H1 (cell line): ENCODE data around the gene UGT1A1. TPM values are rescaled to one million over a fixed set of nuclear protein-coding genes. Genes with fewer than 3 reads are reported as not detected.
A peak's percentile ranks its signal among the peaks of the same experiment; 100 is the strongest.

ENCODE experiments used
- CTCF ChIA-PET: fragments of 300-600 bp; sonication (Branson Sonifier 250); formaldehyde crosslinking; loops from one replicate; lab custom pipeline; 2021; ENCODE audit not compliant: partially characterized antibody; lab: Charles Lee
- POLR2A ChIA-PET: fragments of 300-600 bp; sonication (Branson Sonifier 250); formaldehyde crosslinking; loops from one replicate; lab custom pipeline; 2021; ENCODE audit warnings: inconsistent platforms; ENCODE audit not compliant: partially characterized antibody; lab: Charles Lee
- DNase-seq, 2 experiments: peaks; one replicate each; pipeline versions ENCODE4 v3.0.0 to v3.0.0-alpha.2; 2010 to 2022; ENCODE audit warnings: low spot score in 2 of 2, low read depth in 1 of 2, mixed read lengths in 1 of 2
- FAIRE-seq: peaks from 2 replicates; lab custom pipeline; 2011; peaks lifted over from hg19 to GRCh38; lab: Jason Lieb, UNC
- H2AFZ ChIP-seq: 2 replicates; pipeline ENCODE4 v1.8.1; 2012; ENCODE audit warnings: low read length, inconsistent platforms
- H2AK5ac ChIP-seq: 2 replicates; pipeline ENCODE4 v1.6.1; 2013; ENCODE audit warnings: low read depth, low read length
- H2BK120ac ChIP-seq: replicated peaks from 2 replicates; pipeline ENCODE3; 2013; ENCODE audit warnings: low read depth, low read length, inconsistent platforms
- H2BK12ac ChIP-seq: 2 replicates; pipeline ENCODE4 v1.6.1; 2013; ENCODE audit warnings: low read depth, low read length
- H2BK15ac ChIP-seq: 2 replicates; pipeline ENCODE4 v1.6.1; 2013; ENCODE audit warnings: low read length
- H2BK20ac ChIP-seq: 2 replicates; pipeline ENCODE4 v1.6.1; 2013; ENCODE audit warnings: low read length
- H2BK5ac ChIP-seq: 2 replicates; pipeline ENCODE4 v1.6.1; 2013; ENCODE audit warnings: low read depth, low read length
- H3K14ac ChIP-seq: 2 replicates; pipeline ENCODE4 v1.6.1; 2013; ENCODE audit warnings: inconsistent platforms; ENCODE audit not compliant: insufficient read length
- H3K18ac ChIP-seq: 2 replicates; pipeline ENCODE4 v1.6.1; 2013; ENCODE audit warnings: low read length; ENCODE audit errors: extremely low read depth
- H3K23ac ChIP-seq: 2 replicates; pipeline ENCODE4 v1.6.1; 2013; ENCODE audit warnings: inconsistent platforms; ENCODE audit not compliant: insufficient read length
- H3K23me2 ChIP-seq: 2 replicates; pipeline ENCODE4 v1.6.1; 2013; ENCODE audit warnings: low read depth, low read length
- H3K27ac ChIP-seq: 2 replicates; pipeline ENCODE4 v1.6.1; 2011; ENCODE audit warnings: low read depth, low read length, inconsistent platforms
- H3K27me3 ChIP-seq, 4 experiments: replicated peaks in 1 of 4; 1 replicate in 1 of 4; 2 replicates in 3 of 4; pipeline versions ENCODE4 v1.6.1 to v1.8.1; 2011 to 2013; ENCODE audit warnings: low read length in 3 of 4, mild to moderate bottlenecking in 3 of 4, inconsistent platforms in 2 of 4, mixed read lengths in 2 of 4, moderate library complexity in 1 of 4; ENCODE audit not compliant: control insufficient read depth in 3 of 4, insufficient read depth in 3 of 4; ENCODE audit errors: extremely low read depth in 1 of 4
- H3K36me3 ChIP-seq, 4 experiments: 2 replicates each; pipeline versions ENCODE4 v1.6.1 to v1.8.1; 2011 to 2013; ENCODE audit warnings: mild to moderate bottlenecking in 4 of 4, low read length in 3 of 4, moderate library complexity in 2 of 4, control low read depth in 1 of 4, inconsistent platforms in 1 of 4; ENCODE audit not compliant: insufficient read depth in 4 of 4, control insufficient read depth in 2 of 4
- H3K4ac ChIP-seq: replicated peaks from 2 replicates; pipeline ENCODE3; 2013; ENCODE audit warnings: low read length, low read depth, mixed read lengths, inconsistent platforms; ENCODE audit not compliant: insufficient read length
- H3K4me1 ChIP-seq, 4 experiments: replicated peaks in 1 of 4; 1 replicate in 1 of 4; 2 replicates in 3 of 4; pipeline versions ENCODE4 v1.6.1 to v1.8.1; 2011 to 2013; ENCODE audit warnings: low read length in 3 of 4, inconsistent platforms in 2 of 4, mixed read lengths in 1 of 4; ENCODE audit not compliant: insufficient read depth in 4 of 4, control insufficient read depth in 3 of 4
- H3K4me2 ChIP-seq, 2 experiments: 2 replicates each; pipeline versions ENCODE4 v1.6.1 to v1.8.1; 2011 to 2013; ENCODE audit warnings: low read depth in 2 of 2, low read length in 2 of 2, control low read depth in 1 of 2, inconsistent platforms in 1 of 2, mild to moderate bottlenecking in 1 of 2; ENCODE audit not compliant: insufficient read depth in 1 of 2
- H3K4me3 ChIP-seq, 4 experiments: fragments of 200-600, 300-600 bp in 1 of 4; sonication (generic), shearing (Covaris generic), sonication (Bioruptor Twin) in 1 of 4; 2 replicates each; pipeline versions ENCODE4 v1.5.1 to v1.8.1; 2011 to 2016; ENCODE audit warnings: low read length in 4 of 4, low read depth in 3 of 4, control low read depth in 2 of 4, inconsistent platforms in 2 of 4, mild to moderate bottlenecking in 2 of 4, mixed read lengths in 1 of 4, moderate library complexity in 1 of 4; ENCODE audit not compliant: insufficient read depth in 2 of 4; ENCODE audit errors: extremely low read depth in 1 of 4
- H3K56ac ChIP-seq: replicated peaks from 2 replicates; pipeline ENCODE3; 2013; ENCODE audit warnings: low read depth, mild to moderate bottlenecking, mixed read lengths, low read length, inconsistent platforms; ENCODE audit not compliant: insufficient read length
- H3K79me1 ChIP-seq: 2 replicates; pipeline ENCODE4 v1.6.1; 2013; ENCODE audit warnings: low read depth, low read length, control low read depth
- H3K79me2 ChIP-seq, 2 experiments: 2 replicates each; pipeline versions ENCODE4 v1.6.1 to v1.8.1; 2012 to 2013; ENCODE audit warnings: low read length in 2 of 2, mild to moderate bottlenecking in 2 of 2, inconsistent platforms in 1 of 2; ENCODE audit not compliant: insufficient read depth in 2 of 2, control insufficient read depth in 1 of 2
- H3K9ac ChIP-seq, 4 experiments: replicated peaks in 1 of 4; 1 replicate in 1 of 4; 2 replicates in 3 of 4; pipeline versions ENCODE4 v1.6.1 to v1.8.1; 2011 to 2013; ENCODE audit warnings: low read depth in 3 of 4, low read length in 3 of 4, control low read depth in 2 of 4, mild to moderate bottlenecking in 2 of 4, moderate library complexity in 2 of 4, inconsistent platforms in 1 of 4; ENCODE audit errors: extremely low read depth in 1 of 4
- H3K9me3 ChIP-seq, 2 experiments: 2 replicates each; pipeline versions ENCODE4 v1.6.1 to v1.8.1; 2012 to 2013; ENCODE audit warnings: mild to moderate bottlenecking in 2 of 2, moderate library complexity in 2 of 2, control low read depth in 1 of 2, inconsistent platforms in 1 of 2, low read depth in 1 of 2, low read length in 1 of 2, mixed read lengths in 1 of 2; ENCODE audit not compliant: insufficient read depth in 2 of 2
- H4K20me1 ChIP-seq, 2 experiments: replicated peaks in 1 of 2; 2 replicates each; pipeline versions ENCODE3 to v1.8.1; 2011 to 2013; ENCODE audit warnings: inconsistent platforms in 2 of 2, low read length in 2 of 2, mild to moderate bottlenecking in 1 of 2; ENCODE audit not compliant: insufficient read depth in 2 of 2, control insufficient read depth in 1 of 2
- H4K5ac ChIP-seq: 2 replicates; pipeline ENCODE4 v1.6.1; 2013; ENCODE audit warnings: low read length, low read depth, mixed read lengths, inconsistent platforms; ENCODE audit not compliant: insufficient read length
- H4K8ac ChIP-seq: 2 replicates; pipeline ENCODE4 v1.8.0; 2013; ENCODE audit warnings: mild to moderate bottlenecking, moderate library complexity, low read length, inconsistent platforms; ENCODE audit not compliant: insufficient read depth; ENCODE audit errors: extremely low read depth
- H4K91ac ChIP-seq: replicated peaks from 2 replicates; pipeline ENCODE3; 2013; ENCODE audit warnings: low read length, mixed read lengths, inconsistent platforms; ENCODE audit not compliant: insufficient read length
- EP300 ChIP-seq, 2 experiments: IDR thresholded peaks; 1 replicate in 1 of 2; 2 replicates in 1 of 2; pipeline ENCODE4 v1.6.1; 2011 to 2012; ENCODE audit warnings: low read depth in 2 of 2, low read length in 2 of 2, mild to moderate bottlenecking in 2 of 2, borderline replicate concordance in 1 of 2, inconsistent platforms in 1 of 2, moderate library complexity in 1 of 2
- GTF2F1 ChIP-seq: IDR thresholded peaks from 2 replicates; pipeline ENCODE4 v1.6.1; 2012; ENCODE audit warnings: low read depth, low read length, improper control_type of control experiment, borderline replicate concordance
- HDAC6 ChIP-seq: IDR thresholded peaks from one replicate; pipeline ENCODE4 v1.7.1; 2012; ENCODE audit warnings: low read depth, mild to moderate bottlenecking, inconsistent platforms, low read length, moderate library complexity
- KDM4A ChIP-seq: IDR thresholded peaks from one replicate; pipeline ENCODE4 v1.7.1; 2012; ENCODE audit warnings: low read depth, mild to moderate bottlenecking, moderate library complexity, low read length, inconsistent platforms; ENCODE audit not compliant: severe bottlenecking
- RNF2 ChIP-seq: fragments of 200-900, 300-1000 bp; sonication (generic); IDR thresholded peaks from 2 replicates; pipeline ENCODE4 v1.7.1; 2016; ENCODE audit warnings: borderline replicate concordance, low read depth, mild to moderate bottlenecking, antibody characterized with exemption, low read length; ENCODE audit not compliant: poor library complexity, severe bottlenecking; ENCODE audit errors: missing control alignments
- RXRA ChIP-seq: IDR thresholded peaks from 2 replicates; pipeline ENCODE4 v1.6.1; 2011; ENCODE audit warnings: low read depth, mild to moderate bottlenecking, low read length, moderate library complexity; ENCODE audit not compliant: insufficient read depth
- SIX5 ChIP-seq: IDR thresholded peaks from 2 replicates; pipeline ENCODE4 v1.6.1; 2011; ENCODE audit warnings: mild to moderate bottlenecking, low read depth, low read length
- SP2 ChIP-seq: IDR thresholded peaks from 2 replicates; pipeline ENCODE4 v1.6.1; 2012; ENCODE audit warnings: mild to moderate bottlenecking, low read length, inconsistent platforms
- SP4 ChIP-seq: IDR thresholded peaks from 2 replicates; pipeline ENCODE4 v1.6.1; 2012; ENCODE audit warnings: low read length, inconsistent platforms
- SUZ12 ChIP-seq: fragments of 200-600 bp; sonication (generic); IDR thresholded peaks from 2 replicates; pipeline ENCODE4 v1.6.1; 2012; ENCODE audit warnings: mild to moderate bottlenecking, inconsistent platforms, low read length, moderate library complexity, mixed read lengths
- TBP ChIP-seq: IDR thresholded peaks from 2 replicates; pipeline ENCODE4 v1.6.1; 2011; ENCODE audit warnings: low read depth, low read length, improper control_type of control experiment
- TEAD4 ChIP-seq: IDR thresholded peaks from 2 replicates; pipeline ENCODE4 v1.6.1; 2012; ENCODE audit warnings: low read depth, low read length, inconsistent platforms, mixed read lengths
- WGBS, 2 experiments: shearing (Covaris generic) in 1 of 2; methylation state at CpG; one replicate each; pipeline versions ENCODE4 v1.1.6 to v1.1.7; 2013 to 2015; ENCODE audit warnings: low lambda C conversion rate in 2 of 2, mixed read lengths in 2 of 2, inconsistent platforms in 1 of 2, low coverage in 1 of 2, missing lambda C conversion rate in 1 of 2; ENCODE audit not compliant: insufficient replicate concordance in 2 of 2, insufficient coverage in 1 of 2, insufficient read length in 1 of 2; ENCODE audit errors: extremely low coverage in 1 of 2, missing lambda C conversion rate in 1 of 2; 5-methylcytosine and 5-hydroxymethylcytosine counted together
- polyA plus RNA-seq, 7 experiments: library from polyadenylated mRNA; depleted of rRNA in 3 of 7; stranded (reverse) in 5 of 7; unstranded in 2 of 7; fragments of >200 nt in 5 of 7; fragments of 200-250 nt in 2 of 7; gene quantifications; 1 replicate in 5 of 7; 2 replicates in 1 of 7; 4 replicates in 1 of 7; pipeline versions ENCODE4 v1.2.1 to v1.2.3, GENCODE V29; 2011 to 2013; ENCODE audit warnings: missing spikeins in 2 of 7, mixed read lengths in 2 of 7
- total RNA-seq: library from RNA; stranded (reverse); fragmentation: NEBNext Ultra II Directional; extraction: Animal tissue kit (Norgen Biotek cat#: 25700); gene quantifications from 2 replicates; pipeline ENCODE4 v1.2.1, GENCODE V29; 2021

Gene UGT1A1
- total and polyA plus RNA-seq, 2 of the 8 experiments (the other 6 are each of a cell fraction or from before 2014, with no cell fraction given), result not detected

DNA sequence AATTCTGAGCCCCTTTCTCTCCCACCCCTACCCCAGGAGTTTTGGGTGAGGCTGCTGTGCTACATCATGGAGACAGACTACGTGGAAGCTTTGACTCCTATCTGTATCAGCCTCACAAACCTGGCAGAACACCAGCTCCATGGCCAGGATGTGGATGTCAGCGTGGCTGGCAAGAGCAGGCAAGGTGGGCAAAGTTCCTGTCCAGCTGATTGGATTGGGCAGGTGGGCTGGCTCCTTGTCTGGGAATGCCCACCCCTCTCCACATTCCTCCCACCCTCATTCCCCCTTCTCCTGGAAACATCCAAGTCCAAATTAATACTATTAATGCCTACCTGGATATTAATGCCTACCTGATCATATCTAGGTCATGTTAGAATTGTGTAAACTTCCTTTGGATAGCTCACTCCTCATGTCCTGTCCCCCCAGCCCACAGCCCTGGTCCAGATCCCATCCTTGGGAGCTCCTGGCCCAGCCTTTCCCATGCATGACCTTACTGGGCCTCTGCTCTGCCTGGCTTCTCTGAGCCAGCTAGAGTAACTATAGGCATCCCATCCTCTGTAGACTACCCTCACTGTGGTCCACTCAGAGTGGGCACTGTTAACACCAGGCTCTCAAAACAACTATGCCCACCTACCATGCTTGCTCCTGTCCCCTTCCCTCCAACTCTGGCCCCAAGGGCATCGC, 42.2 kb downstream of the UGT1A1 start:
- Histone ChIP-seq H2BK12ac (no peak overlapping the region), H3K4me1 (no peaks in the 10 kb centered on the region), H4K5ac (no peak overlapping the region), H3K79me2 (no peaks in the 10 kb centered on the region), H3K56ac (no peak overlapping the region), H2BK120ac (no peak overlapping the region), H2AK5ac (no peak overlapping the region), H3K23me2 (no peaks in the 10 kb centered on the region), H2BK5ac (no peak overlapping the region), H3K9ac (no peak overlapping the region), H3K4me2 (no peak overlapping the region), H3K18ac (no peak overlapping the region), H3K4me3 (no peak overlapping the region), H2BK20ac (no peak overlapping the region), H2BK15ac (no peak overlapping the region), H4K91ac (no peak overlapping the region), H4K8ac (no peak overlapping the region), H3K23ac (no peak overlapping the region), H3K36me3 (no peaks in the 10 kb centered on the region), H4K20me1 (no peaks in the 10 kb centered on the region), H3K9me3 (peaks cover 0 to 4% of the 10 kb centered on the region in 2 experiments; a peak in 3 of 4 replicates), H3K27ac (no peak overlapping the region), H3K79me1 (no peaks in the 10 kb centered on the region), H3K27me3 (no peaks in the 10 kb centered on the region), H3K14ac (no peak overlapping the region), H2AFZ (no peak overlapping the region), H3K4ac (no peak overlapping the region)
- 81% methylated on average over 3 of the region's 3 CpGs; no CpG with 5 or more reads in 1 of the 2 experiments for WGBS, 2 experiments
- POLR2A ChIA-PET, result no interaction called here
- no peak for FAIRE-seq
- DNase-seq, result peak in 1 of 2 experiments; percentile 6
- CTCF ChIA-PET, result interaction anchor here (1.0 kb wide), 1 partner anchor 17 kb away, joined by 3 read pairs; no protein-coding TSS in a partner anchor
- TF ChIP-seq SIX5 (no peak), RXRA (no peak), EP300 (IDR thresholded peaks at IDR 0.05; ENCODE audit: borderline replicate concordance in 1 of 2, low read depth in 2 of 2, low read length in 2 of 2) (no peak), TEAD4 (no peak), HDAC6 (no peak), SP4 (no peak), SUZ12 (no peak), RNF2 (no peak), SP2 (no peak), GTF2F1 (no peak), KDM4A (no peak), TBP (no peak)
